ENCODE data around the gene WDSUB1. TPM values are rescaled to one million over a fixed set of nuclear protein-coding genes. Genes with fewer than 3 reads are reported as not detected.

Gene WDSUB1
- total and polyA plus RNA-seq, 2 donors (not counting 3 experiments of a cell fraction or from before 2014, with no cell fraction given) = 4.0 to 4.8 TPM

GRCh38 chr2:159225025-159226016 lies 61.2 kb downstream of the WDSUB1 start:
- ChIA-PET CTCF (interaction anchor here (0.8 to 1.1 kb wide), 2 partner anchors 25 to 106 kb away, joined by 3 read pairs; no protein-coding TSS in a partner anchor), POLR2A (interaction anchor here (1.1 kb wide), 1 partner anchor 487 kb away, joined by 4 read pairs; the partner anchor contains the start of gene MARCHF7)
- BruUV-seq (replicated peaks) = no TSS peak
- Histone ChIP-seq H3K9ac (replicated peaks; ENCODE audit: extremely low read depth, insufficient read depth, low read length) (peak overlapping the region; percentile 2), H3K27ac (ENCODE audit: insufficient read depth, low read depth, low read length) (peak overlapping the region; percentile 78), H3K4me1 (ENCODE audit: control insufficient read depth, extremely low read depth, insufficient read depth, low read length) (peaks cover 27% of the 10 kb centered on the region), H2AFZ (ENCODE audit: low read depth, low read length) (no peak overlapping the region), H3K27me3 (ENCODE audit: control insufficient read depth in 2 of 2, insufficient read depth in 2 of 2, low read length in 2 of 2) (no peaks in the 10 kb centered on the region), H3K36me3 (ENCODE audit: control insufficient read depth in 2 of 2, extremely low read depth in 1 of 2, insufficient read depth in 2 of 2, low read length in 2 of 2) (peaks cover 33 to 54% of the 10 kb centered on the region in 2 experiments), H3K4me3 (replicated peaks in 1 of 3; ENCODE audit: insufficient read depth in 1 of 3, low read depth in 1 of 3, low read length in 3 of 3) (no peak overlapping the region), H3K9me3 (replicated peaks; ENCODE audit: control insufficient read depth, insufficient read depth, low read length) (no peaks in the 10 kb centered on the region), H3K4me2 (ENCODE audit: insufficient read depth, low read length) (peak overlapping the region; percentile 47), H3K9me1 (replicated peaks; ENCODE audit: control insufficient read depth, extremely low read depth, insufficient read depth, low read length) (no peaks in the 10 kb centered on the region), H4K20me1 (replicated peaks; ENCODE audit: control insufficient read depth, extremely low read depth, insufficient read depth, low read length) (no peaks in the 10 kb centered on the region), H3K79me2 (ENCODE audit: control insufficient read depth, insufficient read depth, low read length) (no peaks in the 10 kb centered on the region)
- peak; percentile 70 for FAIRE-seq
- TF ChIP-seq, protein P1, sequence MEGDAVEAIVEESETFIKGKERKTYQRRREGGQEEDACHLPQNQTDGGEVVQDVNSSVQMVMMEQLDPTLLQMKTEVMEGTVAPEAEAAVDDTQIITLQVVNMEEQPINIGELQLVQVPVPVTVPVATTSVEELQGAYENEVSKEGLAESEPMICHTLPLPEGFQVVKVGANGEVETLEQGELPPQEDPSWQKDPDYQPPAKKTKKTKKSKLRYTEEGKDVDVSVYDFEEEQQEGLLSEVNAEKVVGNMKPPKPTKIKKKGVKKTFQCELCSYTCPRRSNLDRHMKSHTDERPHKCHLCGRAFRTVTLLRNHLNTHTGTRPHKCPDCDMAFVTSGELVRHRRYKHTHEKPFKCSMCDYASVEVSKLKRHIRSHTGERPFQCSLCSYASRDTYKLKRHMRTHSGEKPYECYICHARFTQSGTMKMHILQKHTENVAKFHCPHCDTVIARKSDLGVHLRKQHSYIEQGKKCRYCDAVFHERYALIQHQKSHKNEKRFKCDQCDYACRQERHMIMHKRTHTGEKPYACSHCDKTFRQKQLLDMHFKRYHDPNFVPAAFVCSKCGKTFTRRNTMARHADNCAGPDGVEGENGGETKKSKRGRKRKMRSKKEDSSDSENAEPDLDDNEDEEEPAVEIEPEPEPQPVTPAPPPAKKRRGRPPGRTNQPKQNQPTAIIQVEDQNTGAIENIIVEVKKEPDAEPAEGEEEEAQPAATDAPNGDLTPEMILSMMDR (IDR thresholded peaks at IDR 0.05; ENCODE audit: extremely low read depth in 1 of 2, insufficient read depth in 1 of 2, low read depth in 1 of 2, low read length in 2 of 2) = no peak
- peak; percentile 60 for TF ChIP-seq POLR2AphosphoS5 (IDR thresholded peaks at IDR 0.05; ENCODE audit: insufficient read depth, low read depth, low read length)
- TF ChIP-seq GATA2 (IDR thresholded peaks at IDR 0.05; ENCODE audit: insufficient read depth, insufficient read length, low read depth, low read length) = peak; percentile 62
- dilution Hi-C loops (cut with MboI; ENCODE audit: extremely low pct_ligation_motif_present, low sequenced_read_pairs) = no loop called here
- intact Hi-C loops (cut with micrococcal nuclease) = loop anchor here (1.0 kb wide), 2 partner anchors 61 to 487 kb away; partner anchors contain the start of genes MARCHF7 and WDSUB1
- DNase-seq (ENCODE audit: low read depth, low spot score) = peak; percentile 70
